Measurements from ENCODE around the gene FXYD4.
"Not testable (repeated sequence)": the region's sequence is repeated elsewhere in the genome, so short reads cannot be mapped to it uniquely, and the experiment has no call there.

FXYD4 gene

DNA sequence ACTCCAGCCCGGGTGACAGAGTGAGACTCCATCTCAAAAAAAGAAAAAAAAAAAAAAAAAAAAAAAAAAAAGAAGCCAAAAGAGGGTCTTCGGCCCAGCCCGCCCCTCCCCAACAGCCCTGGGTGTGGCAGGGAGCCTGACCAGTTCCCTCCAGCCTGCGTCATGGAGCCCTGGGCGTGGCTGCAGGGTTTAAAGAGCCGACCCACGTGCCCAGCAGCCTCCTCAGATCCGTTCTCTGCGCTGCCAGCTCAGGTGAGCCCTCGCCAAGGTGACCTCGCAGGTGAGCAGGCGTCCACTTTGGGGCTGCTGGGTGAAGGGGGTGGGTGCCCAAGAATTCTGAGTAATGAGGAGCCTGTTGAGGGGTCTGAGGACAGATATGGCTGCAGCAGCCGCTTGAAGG, at the start of gene FXYD4:
Gene FXYD4 (plus strand): TSS at position 219 of the 400 bp plus-strand sequence. CDS start 2,111 bp downstream, outside the sequence.
- no peak for DNase-seq

DNA sequence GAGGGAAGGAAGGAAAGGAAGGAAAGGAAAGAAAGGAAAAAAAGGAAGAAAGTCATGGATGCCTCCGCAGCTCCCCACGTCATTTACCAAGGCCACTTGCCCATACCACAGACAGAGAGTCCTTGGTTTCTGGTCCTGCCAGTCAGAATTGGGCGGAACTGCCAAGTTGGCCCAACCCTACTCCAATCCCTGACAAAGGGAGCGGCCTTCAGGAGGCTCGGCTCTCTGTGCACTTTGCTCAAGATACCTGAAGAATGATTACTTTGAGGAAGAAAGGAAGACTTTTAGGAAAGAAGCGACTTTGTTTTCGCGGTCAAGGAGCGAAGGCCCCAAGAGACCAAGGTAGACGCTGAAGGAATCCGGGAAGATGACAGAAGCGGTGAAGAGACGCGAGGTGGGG, 49.1 kb upstream of the FXYD4 start:
- DNase-seq = peak; percentile 26

- peak; percentile 94 for DNase-seq
These were observed 48.7 kb upstream of the FXYD4 start for GRCh38 chr10:43322769-43323168.

- DNase-seq = no peak
These were observed 48.2 kb upstream of the FXYD4 start for GRCh38 chr10:43323245-43323644.

- DNase-seq = no peak
These were observed 46.6 kb upstream of the FXYD4 start for GRCh38 chr10:43324876-43325275.

DNA sequence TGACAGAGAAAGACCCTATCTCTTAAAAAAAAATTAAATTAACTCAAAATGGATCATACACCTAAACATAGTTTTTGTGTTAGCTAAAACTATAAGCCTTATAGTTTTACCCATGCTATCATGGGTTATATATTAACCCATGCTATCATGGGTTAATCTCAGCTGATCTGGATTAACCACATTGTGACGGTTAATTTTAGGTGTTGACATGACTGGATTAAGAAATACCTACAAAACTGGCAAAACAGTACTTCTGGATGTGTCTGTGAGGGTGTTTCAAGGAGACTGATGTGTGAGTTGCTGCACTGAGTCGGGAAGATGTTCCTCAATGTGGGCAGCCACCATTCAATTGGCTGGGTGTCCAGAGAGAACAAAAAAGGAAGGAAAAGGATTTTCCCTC, 44.3 kb upstream of the FXYD4 start:
- DNase-seq = no peak

DNA sequence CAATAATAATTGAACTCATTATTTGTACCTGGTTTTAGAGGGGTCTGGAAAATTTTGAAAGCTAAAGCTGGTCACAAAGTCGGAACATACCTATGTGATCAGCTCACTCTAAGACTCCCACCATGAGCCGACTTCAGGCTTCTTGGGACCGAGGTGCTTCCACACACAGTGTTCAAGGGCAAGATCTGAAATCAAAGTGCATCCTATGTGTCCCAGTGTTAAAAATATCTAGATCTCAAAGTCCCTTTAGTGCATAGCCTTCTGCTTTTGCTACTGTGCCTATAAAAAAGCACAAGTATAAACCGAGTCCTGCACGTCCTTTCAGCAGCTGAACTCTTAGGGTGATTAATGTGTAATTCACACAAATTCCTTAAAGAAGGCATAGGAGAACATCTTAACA, 43.5 kb upstream of the FXYD4 start:
- no peak for DNase-seq

GRCh38 chr10:43328810-43329209, 42.6 kb upstream of the FXYD4 start:
- not testable (repeated sequence) for DNase-seq

DNA sequence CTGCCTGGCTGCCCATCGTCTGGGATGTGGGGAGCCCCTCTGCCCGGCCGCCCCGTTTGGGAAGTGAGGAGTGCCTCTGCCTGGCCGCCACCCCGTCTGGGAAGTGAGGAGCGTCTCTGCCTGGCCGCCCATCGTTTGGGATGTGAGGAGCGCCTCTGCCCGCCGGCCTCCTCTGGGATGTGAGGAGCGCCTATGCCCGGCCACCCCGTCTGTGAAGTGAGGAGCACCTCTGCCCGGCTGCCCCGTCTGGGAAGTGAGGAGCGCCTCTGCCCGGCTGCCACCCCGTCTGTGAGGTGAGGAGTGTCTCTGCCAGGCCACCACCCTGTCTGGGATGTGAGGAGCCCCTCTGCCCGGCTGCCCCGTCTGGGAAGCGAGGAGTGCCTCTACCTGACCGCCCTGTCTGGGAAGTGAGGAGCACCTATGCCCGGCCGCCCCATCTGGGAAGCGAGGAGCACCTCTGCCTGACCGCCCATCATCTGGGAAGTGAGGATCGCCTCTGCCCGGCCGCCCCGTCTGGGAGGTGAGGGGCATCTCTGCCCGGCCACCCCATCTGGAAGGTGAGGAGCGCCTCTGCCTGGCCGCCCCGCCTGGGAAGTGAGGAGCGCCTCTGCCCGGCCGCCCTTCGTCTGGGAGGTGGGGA, 42.1 kb upstream of the FXYD4 start:
- DNase-seq = not testable (repeated sequence)

GRCh38 chr10:43330049-43330823, 41.2 kb upstream of the FXYD4 start:
- DNase-seq = not testable (repeated sequence)

DNA sequence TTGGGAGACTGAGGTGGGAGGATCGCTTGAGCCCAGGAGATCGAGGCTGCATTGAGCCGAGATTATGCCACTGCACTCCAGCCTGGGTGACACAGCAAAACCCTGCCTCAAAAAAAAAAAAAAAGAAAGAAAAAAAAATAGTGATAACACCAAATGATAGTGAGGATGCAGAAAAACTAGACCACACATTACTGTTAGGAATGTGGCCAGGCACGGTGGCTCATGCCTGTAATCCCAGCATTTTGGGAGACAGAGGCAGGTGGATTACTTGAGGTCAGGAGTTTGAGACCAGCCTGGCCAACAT, 40.7 kb upstream of the FXYD4 start:
- not testable (repeated sequence) for DNase-seq

GRCh38 chr10:43333653-43334052, 37.8 kb upstream of the FXYD4 start:
- DNase-seq = no peak

DNA sequence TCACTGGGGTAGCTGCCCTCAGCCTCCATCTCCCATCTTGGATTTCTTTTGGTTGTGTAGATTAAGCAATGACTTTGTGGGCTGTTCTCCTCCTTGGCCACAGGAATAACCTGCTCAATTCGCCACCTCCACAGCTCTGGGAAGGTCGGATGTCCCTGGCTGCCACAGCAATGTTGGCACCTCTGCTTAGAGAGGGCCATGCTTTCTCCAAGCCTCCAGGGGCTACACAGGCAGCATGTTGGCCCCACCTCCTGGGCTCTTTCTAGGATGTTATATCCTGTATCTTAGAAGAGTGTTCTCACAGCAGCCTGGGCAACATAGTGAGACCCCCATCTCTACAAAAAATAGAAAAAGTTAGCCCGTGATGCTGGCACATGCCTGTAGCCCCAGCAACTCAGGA, 35.4 kb upstream of the FXYD4 start:
- no peak for DNase-seq

- DNase-seq = no peak
These were observed 34.7 kb upstream of the FXYD4 start for GRCh38 chr10:43336641-43337318.

- DNase-seq = not testable (repeated sequence)
These were observed 33.9 kb upstream of the FXYD4 start for GRCh38 chr10:43337536-43337935.

DNA sequence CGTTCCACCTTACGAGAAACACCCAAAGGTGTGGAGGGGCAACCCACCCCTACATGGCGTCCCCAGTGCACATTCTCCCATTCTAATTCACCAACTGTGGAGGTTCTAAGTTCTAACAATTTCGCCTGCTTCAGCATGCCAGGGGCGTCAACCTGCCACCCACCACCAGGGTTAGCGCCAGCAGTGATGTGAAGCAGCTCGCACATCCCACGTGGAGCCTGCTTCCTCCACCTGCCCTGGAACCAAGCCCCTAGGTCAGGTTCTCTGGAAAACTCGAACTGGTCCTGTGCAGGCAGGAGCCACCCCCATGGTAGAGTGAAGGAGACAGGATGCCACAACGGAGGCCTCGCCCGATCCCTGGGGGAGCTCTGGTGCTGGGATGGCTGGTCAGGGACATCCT, 33.3 kb upstream of the FXYD4 start:
- DNase-seq = no peak

- no peak for DNase-seq
These were observed 32.3 kb upstream of the FXYD4 start for GRCh38 chr10:43339136-43339535.

DNA sequence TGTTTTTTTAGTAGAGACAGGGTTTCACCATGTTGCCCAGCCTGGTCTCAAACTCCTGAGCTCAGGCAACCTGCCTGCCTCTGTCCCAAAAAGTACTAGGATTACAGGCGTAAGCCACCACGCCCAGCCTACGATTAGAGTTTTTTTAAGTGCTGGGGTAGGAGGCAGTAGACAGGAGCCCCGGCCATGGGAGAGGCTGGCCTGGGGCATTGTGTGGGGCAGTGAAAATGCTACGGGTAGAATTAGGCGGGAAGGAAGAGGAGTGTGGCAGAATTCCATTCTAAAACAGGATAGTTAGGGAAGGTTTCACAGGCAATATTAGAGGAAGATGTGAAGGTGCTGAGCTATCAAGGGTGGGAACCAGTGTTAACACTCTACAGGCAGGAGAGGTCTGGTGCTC, 31.3 kb upstream of the FXYD4 start:
- no peak for DNase-seq

GRCh38 chr10:43340619-43341018, 30.8 kb upstream of the FXYD4 start:
- DNase-seq = no peak

GRCh38 chr10:43341450-43341849, 30.0 kb upstream of the FXYD4 start:
- no peak for DNase-seq

- no peak for DNase-seq
These were observed 28.9 kb upstream of the FXYD4 start for GRCh38 chr10:43342279-43343125.

GRCh38 chr10:43343126-43343525, 28.3 kb upstream of the FXYD4 start:
- no peak for DNase-seq

GRCh38 chr10:43344051-43344450, 27.4 kb upstream of the FXYD4 start:
- DNase-seq = no peak
